K562 (cell line): ENCODE results near the gene VWA3A. TPM values are rescaled to one million over a fixed set of nuclear protein-coding genes. Genes with fewer than 3 reads are reported as not detected.

Experiments used
- ATAC-seq: fragments of 200-7000 bp; cut with Tn5 transposase; 3 replicates; pipeline ENCODE4 v1.9.1; 2020; ENCODE audit warnings: moderate library complexity
- BruUV-seq: library from RNA; stranded (reverse); fragments of 400-500 nt; replicated peaks from 2 replicates; lab custom pipeline; 2021; lab: Mats Ljungman, UMichigan
- CTCF ChIA-PET: fragments of 300-600 bp; formaldehyde crosslinking; extraction: SDS; loops from one replicate; lab custom pipeline; 2021; ENCODE audit warnings: low intra/inter-chr PET ratio; lab: Yijun Ruan, JAX
- POLR2A ChIA-PET: fragments of 300-600, 350-650 bp; sonication (Branson Sonifier 250); formaldehyde crosslinking; extraction: SDS; loops from one replicate; lab custom pipeline; 2021; ENCODE audit warnings: antibody characterized with exemption, inconsistent platforms; lab: Yijun Ruan, JAX
- DNase-seq, 4 experiments: peaks; one replicate each; pipeline versions ENCODE4 v3.0.0 to v3.0.0-alpha.2; 2011 to 2018; ENCODE audit warnings: low spot score in 3 of 4, mixed read lengths in 3 of 4; ENCODE audit errors: extremely low read depth in 1 of 4
- FAIRE-seq: peaks from 2 replicates; lab custom pipeline; 2011; peaks lifted over from hg19 to GRCh38; lab: Jason Lieb, UNC
- H2AFZ ChIP-seq: 2 replicates; pipeline ENCODE4 v1.6.0; 2011; ENCODE audit warnings: low read depth, low read length, control low read depth, inconsistent platforms
- H3K27ac ChIP-seq: fragments of 200-600 bp; 3 replicates; pipeline ENCODE4 v1.8.0; 2011; ENCODE audit warnings: low read depth, mild to moderate bottlenecking, control low read depth, inconsistent platforms, low read length, moderate library complexity, mixed read lengths; ENCODE audit errors: extremely low read depth
- H3K27me3 ChIP-seq, 2 experiments: fragments of 300-600 bp in 1 of 2; 2 replicates in 1 of 2; 3 replicates in 1 of 2; pipeline versions ENCODE4 v1.6.0 to v1.8.0; 2011; ENCODE audit warnings: inconsistent platforms in 2 of 2, low read length in 2 of 2, mild to moderate bottlenecking in 1 of 2, mixed read lengths in 1 of 2, moderate library complexity in 1 of 2; ENCODE audit not compliant: control insufficient read depth in 2 of 2, insufficient read depth in 2 of 2
- H3K36me3 ChIP-seq: fragments of 300-600 bp; 3 replicates; pipeline ENCODE4 v1.8.0; 2011; ENCODE audit warnings: mild to moderate bottlenecking, low read length, inconsistent platforms; ENCODE audit not compliant: control insufficient read depth, insufficient read depth
- H3K4me1 ChIP-seq, 2 experiments: fragments of 200-600 bp in 1 of 2; replicated peaks in 1 of 2; 2 replicates in 1 of 2; 3 replicates in 1 of 2; pipeline versions ENCODE4 v1.5.1 to v1.8.0; 2011; ENCODE audit warnings: inconsistent platforms in 2 of 2, low read length in 2 of 2, mild to moderate bottlenecking in 1 of 2, mixed read lengths in 1 of 2, moderate library complexity in 1 of 2; ENCODE audit not compliant: control insufficient read depth in 2 of 2, insufficient read depth in 2 of 2
- H3K4me2 ChIP-seq: 2 replicates; pipeline ENCODE4 v1.6.1; 2011; ENCODE audit warnings: low read length, control low read depth, inconsistent platforms, mixed read lengths; ENCODE audit not compliant: insufficient read depth
- H3K4me3 ChIP-seq: fragments of 200-600 bp; sonication (generic), shearing (Covaris generic); 2 replicates; pipeline ENCODE4 v1.5.1; 2016; ENCODE audit warnings: control low read depth, inconsistent platforms
- H3K79me2 ChIP-seq: fragments of 200-600 bp; 3 replicates; pipeline ENCODE4 v1.8.0; 2011; ENCODE audit warnings: low read length, inconsistent platforms; ENCODE audit not compliant: control insufficient read depth, insufficient read depth
- H3K9ac ChIP-seq, 2 experiments: 2 replicates each; pipeline versions ENCODE4 v1.6.0 to v1.6.1; 2011; ENCODE audit warnings: low read depth in 2 of 2, low read length in 2 of 2, control low read depth in 1 of 2, inconsistent platforms in 1 of 2, mild to moderate bottlenecking in 1 of 2, mixed read lengths in 1 of 2; ENCODE audit not compliant: insufficient read depth in 1 of 2
- H3K9me1 ChIP-seq: one replicate; pipeline ENCODE4 v1.6.0; 2011; ENCODE audit warnings: inconsistent platforms, mild to moderate bottlenecking, low read length, moderate library complexity; ENCODE audit not compliant: control insufficient read depth, insufficient read depth
- H3K9me3 ChIP-seq: replicated peaks from 2 replicates; pipeline ENCODE4 v1.5.1; 2011; ENCODE audit warnings: low read depth, low read length, inconsistent platforms; ENCODE audit not compliant: control insufficient read depth, insufficient read depth
- H4K20me1 ChIP-seq: replicated peaks from 2 replicates; pipeline ENCODE4 v1.6.1; 2011; ENCODE audit warnings: low read length, inconsistent platforms, mixed read lengths; ENCODE audit not compliant: control insufficient read depth, insufficient read depth
- AFF1 ChIP-seq, 2 experiments: fragments of 450-650 bp; IDR thresholded peaks; 2 replicates each; pipeline ENCODE4 v1.6.1; 2018; ENCODE audit warnings: mild to moderate bottlenecking in 2 of 2, low read depth in 1 of 2; ENCODE audit not compliant: partially characterized antibody in 2 of 2
- CBX5 ChIP-seq: IDR thresholded peaks from 2 replicates; pipeline ENCODE4 v1.6.1; 2014; ENCODE audit warnings: low read depth, borderline replicate concordance
- COPS2 ChIP-seq: fragments of 450-650 bp; conservative IDR thresholded peaks from 2 replicates; pipeline ENCODE4 v1.6.1; 2016; ENCODE audit warnings: mild to moderate bottlenecking, moderate library complexity
- CSDE1 ChIP-seq, 2 experiments: fragments of 450-650 bp; IDR thresholded peaks; 2 replicates each; pipeline ENCODE4 v1.6.1; 2016; ENCODE audit warnings: mild to moderate bottlenecking in 1 of 2
- FOXP4 ChIP-seq: sonication (generic); formaldehyde crosslinking; IDR thresholded peaks from 2 replicates; pipeline ENCODE4 v1.8.0; 2022; ENCODE audit warnings: mild to moderate bottlenecking, missing genetic modification reagents, borderline replicate concordance
- HNRNPUL1 ChIP-seq: fragments of 200-400 bp; formaldehyde crosslinking; IDR thresholded peaks from 2 replicates; pipeline ENCODE4 v1.6.1; 2017; ENCODE audit warnings: low read length
- KAT8 ChIP-seq: fragments of 450-650 bp; IDR thresholded peaks from 2 replicates; pipeline ENCODE4 v1.6.1; 2016; ENCODE audit warnings: low read depth, mild to moderate bottlenecking
- SIX5 ChIP-seq, 2 experiments: IDR thresholded peaks; 2 replicates each; pipeline ENCODE4 v1.6.1; 2011; ENCODE audit warnings: low read length in 2 of 2, borderline replicate concordance in 1 of 2, low read depth in 1 of 2, mild to moderate bottlenecking in 1 of 2, moderate library complexity in 1 of 2; ENCODE audit not compliant: insufficient read depth in 1 of 2
- SMAD1 ChIP-seq: fragments of 150-350 bp; IDR thresholded peaks from 2 replicates; pipeline ENCODE4 v1.6.1; 2014; ENCODE audit warnings: low read length, low read depth; ENCODE audit not compliant: partially characterized antibody
- ZBTB2 ChIP-seq: fragments of 450-650 bp; IDR thresholded peaks from 2 replicates; pipeline ENCODE4 v1.6.1; 2016; ENCODE audit warnings: antibody characterized with exemption
- ZNF277 ChIP-seq: fragments of 250-450 bp; sonication (Bioruptor Pico); IDR thresholded peaks from 2 replicates; pipeline ENCODE4 v1.8.0; 2022; ENCODE audit warnings: inconsistent platforms, mild to moderate bottlenecking, moderate library complexity, borderline replicate concordance
- ZNF354B ChIP-seq: fragments of 250-450 bp; sonication (Bioruptor Pico); IDR thresholded peaks from 2 replicates; pipeline ENCODE4 v1.4.0; 2020
- ZNF41 ChIP-seq: fragments of 250-450 bp; sonication (Bioruptor Pico); conservative IDR thresholded peaks from 2 replicates; pipeline ENCODE4 v1.4.0; 2020; ENCODE audit warnings: mild to moderate bottlenecking
- WGBS: fragments of 100-300 bp; shearing (Covaris generic); methylation state at CpG from one replicate; pipeline ENCODE4 v1.1.6; 2016; ENCODE audit warnings: low coverage, mixed read lengths; ENCODE audit not compliant: insufficient coverage; ENCODE audit errors: missing lambda C conversion rate; 5-methylcytosine and 5-hydroxymethylcytosine counted together
- in situ Hi-C: fragments of 300-500 bp; cut with MboI; formaldehyde crosslinking; loops from 4 replicates; pipeline ENCODE4 v1.15.0; 2018; ENCODE audit warnings: inconsistent platforms, mixed read lengths
- intact Hi-C: fragments of 100-400 bp; cut with micrococcal nuclease; formaldehyde crosslinking; loops from 2 replicates; pipeline ENCODE4 v1.14.2; 2022
- polyA plus RNA-seq, 8 experiments: library from polyadenylated mRNA; depleted of rRNA in 4 of 8; stranded (reverse) in 5 of 8; unstranded in 3 of 8; fragments of >200 nt; fragmentation: Nextera tagmentation in 2 of 8; fragmentation: Illumina TruSeq in 1 of 8; extraction: Ambion mirVana in 2 of 8; extraction: Trizol in 1 of 8; gene quantifications; 2 replicates each; pipeline versions ENCODE4 v1.2.1 to v1.2.3, GENCODE V29; 2011 to 2014; ENCODE audit warnings: inconsistent platforms in 1 of 8, missing spikeins in 1 of 8
- total RNA-seq, 7 experiments: library from RNA; depleted of rRNA in 6 of 7; stranded (reverse); fragments of >200 nt in 6 of 7; fragmentation: Illumina TruSeq in 2 of 7; extraction: Trizol in 2 of 7; gene quantifications; 2 replicates each; pipeline versions ENCODE4 v1.2.1 to v1.2.3, GENCODE V29; 2011 to 2021; ENCODE audit warnings: low replicate concordance in 1 of 7

Gene VWA3A
- total and polyA plus RNA-seq, 9 of the 15 experiments (the other 6 are each of a cell fraction or from before 2014, with no cell fraction given): not detected

- no peak for ATAC-seq
- Histone ChIP-seq H3K36me3 (no peaks in the 10 kb centered on the region), H3K4me3 (no peak overlapping the region), H3K9me1 (no peaks in the 10 kb centered on the region), H2AFZ (no peak overlapping the region), H3K9me3 (no peaks in the 10 kb centered on the region), H3K9ac (no peak overlapping the region), H3K4me2 (no peak overlapping the region), H3K27me3 (peaks cover 5 to 8% of the 10 kb centered on the region in 2 experiments; a peak in 4 of 5 replicates), H3K27ac (no peak overlapping the region), H4K20me1 (no peaks in the 10 kb centered on the region), H3K4me1 (no peaks in the 10 kb centered on the region; a peak in 2 of 5 replicates), H3K79me2 (no peaks in the 10 kb centered on the region)
- no peak for FAIRE-seq
- DNase-seq: no peak
- BruUV-seq: no TSS peak
- ChIA-PET POLR2A (interaction anchor here (1.2 to 1.6 kb wide), 2 partner anchors 13 to 14 kb away, joined by 3 read pairs; no protein-coding TSS in a partner anchor), CTCF (no interaction called here)
- intact Hi-C loops (no loop called here), in situ Hi-C loops (no loop called here)
- WGBS: 12% methylated on average over 3 of the region's 3 CpGs
- no peak for TF ChIP-seq FOXP4
- no peak for TF ChIP-seq CBX5
- TF ChIP-seq ZNF354B (CRISPR knock-in tag): no peak
- no peak for TF ChIP-seq ZNF41 (CRISPR knock-in tag)
- no peak for TF ChIP-seq COPS2
- TF ChIP-seq AFF1 (IDR thresholded peaks at IDR 0.05; ENCODE audit: low read depth in 1 of 2, partially characterized antibody in 2 of 2): no peak
- TF ChIP-seq SMAD1: no peak
- no peak for TF ChIP-seq SIX5 (IDR thresholded peaks at IDR 0.05; ENCODE audit: borderline replicate concordance in 1 of 2, insufficient read depth in 1 of 2, low read depth in 1 of 2, low read length in 2 of 2)
- TF ChIP-seq HNRNPUL1: no peak
- TF ChIP-seq ZBTB2: no peak
- no peak for TF ChIP-seq KAT8
- TF ChIP-seq CSDE1 (IDR thresholded peaks at IDR 0.05): no peak
- TF ChIP-seq ZNF277 (CRISPR knock-in tag): no peak
Observed at GRCh38 chr16:22091721-22092120, 620 bp upstream of the VWA3A start.
